Cardiac fibroblast (primary cell): ENCODE measurements around the gene VSIG2.
A peak's percentile ranks its signal among the peaks of the same experiment; 100 is the strongest.

Experiments used
- DNase-seq, 2 donors: peaks; one replicate each; pipeline versions ENCODE4 v3.0.0 to v3.0.0-alpha.2; 2010; ENCODE audit warnings: low read depth in 2 of 2
- H3K4me3 ChIP-seq, 2 donors: replicated peaks in 1 of 2; 1 replicate in 1 of 2; 2 replicates in 1 of 2; pipeline ENCODE4 v1.5.1; 2011; ENCODE audit warnings: low read depth in 2 of 2, low read length in 2 of 2, mild to moderate bottlenecking in 2 of 2, moderate library complexity in 1 of 2
- CTCF ChIP-seq: IDR thresholded peaks from one replicate; pipeline ENCODE4 v1.5.1; 2011; ENCODE audit warnings: low read depth, mild to moderate bottlenecking, low read length, inconsistent platforms

VSIG2 gene

DNA sequence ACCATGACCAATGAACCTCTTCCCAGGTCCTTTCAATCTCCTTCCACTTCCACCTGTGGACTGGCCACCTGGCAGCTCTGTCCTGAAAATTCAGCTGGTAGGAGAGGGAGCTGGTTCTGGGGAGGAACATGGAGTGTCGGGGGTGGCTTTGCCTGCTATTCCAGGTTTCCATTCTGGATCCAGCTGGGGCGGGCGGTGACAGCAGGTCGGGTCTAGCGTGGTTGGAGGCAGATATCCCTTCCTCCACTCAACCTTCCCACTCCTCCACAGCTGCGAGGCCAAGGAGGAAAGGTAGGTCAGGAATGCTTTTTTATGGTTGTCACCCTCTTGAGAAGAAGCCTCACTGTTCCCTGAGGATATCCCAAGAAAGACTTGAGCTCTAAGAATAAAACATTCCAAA is 9.0 kb downstream of the VSIG2 start:
- no peak for TF ChIP-seq CTCF
- H3K4me3 ChIP-seq, result no peak overlapping the region
- no peak for DNase-seq

DNA sequence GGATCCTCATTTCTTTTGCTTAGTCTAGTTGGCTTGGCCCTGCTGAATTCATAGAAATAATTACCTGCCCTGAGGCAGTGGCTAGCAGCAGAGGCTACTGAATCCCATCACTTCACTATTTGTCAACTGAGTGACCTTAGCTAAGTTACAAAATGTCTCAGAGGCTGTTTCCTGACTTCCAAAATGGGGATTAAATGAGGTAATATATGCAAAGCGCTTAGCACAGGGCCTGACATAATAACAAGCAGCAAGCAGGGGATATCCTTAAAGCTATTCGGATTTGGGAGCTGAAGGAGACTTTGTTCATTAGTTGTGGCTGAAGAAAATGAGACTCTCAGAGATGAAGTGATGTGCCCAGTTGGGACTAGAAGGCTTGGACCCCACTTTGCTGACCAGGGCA is 9.5 kb downstream of the VSIG2 start:
- H3K4me3 ChIP-seq, result no peak overlapping the region
- no peak for TF ChIP-seq CTCF
- DNase-seq, result no peak

- DNase-seq, result peak; percentile 31 to 40
- H3K4me3 ChIP-seq, result peak overlapping the region; percentile 58 to 62
- TF ChIP-seq CTCF, result peak; percentile 61
Observed at GRCh38 chr11:124740277-124740882, 11.7 kb downstream of the VSIG2 start.

- peak; percentile 84 to 89 for DNase-seq
- H3K4me3 ChIP-seq, result peak within 1 kb of the TSS; percentile 58 to 62
- TF ChIP-seq CTCF, result no peak
Observed at GRCh38 chr11:124739479-124740276, 12.4 kb downstream of the VSIG2 start, which contains the start of gene NRGN. Gene NRGN (plus strand): TSS chr11:124739942. CDS start chr11:124740085, 143 bp downstream.

GRCh38 chr11:124738713-124739478 is 13.2 kb downstream of the VSIG2 start:
- DNase-seq, result no peak
- H3K4me3 ChIP-seq, result peak overlapping the region; percentile 58 to 62
- no peak for TF ChIP-seq CTCF

- H3K4me3 ChIP-seq, result no peak overlapping the region
- DNase-seq, result no peak
- no peak for TF ChIP-seq CTCF
Observed at GRCh38 chr11:124737638-124738305, 14.3 kb downstream of the VSIG2 start.
